ENCODE measurements around the gene GRB2. TPM values are rescaled to one million over a fixed set of nuclear protein-coding genes. Genes with fewer than 3 reads are reported as not detected.
A peak's percentile ranks its signal among the peaks of the same experiment; 100 is the strongest.

The GRB2 gene
- total and polyA plus RNA-seq, 2 donors (not counting 1 experiment from before 2014, with no cell fraction given), result 114 to 219 TPM

DNA sequence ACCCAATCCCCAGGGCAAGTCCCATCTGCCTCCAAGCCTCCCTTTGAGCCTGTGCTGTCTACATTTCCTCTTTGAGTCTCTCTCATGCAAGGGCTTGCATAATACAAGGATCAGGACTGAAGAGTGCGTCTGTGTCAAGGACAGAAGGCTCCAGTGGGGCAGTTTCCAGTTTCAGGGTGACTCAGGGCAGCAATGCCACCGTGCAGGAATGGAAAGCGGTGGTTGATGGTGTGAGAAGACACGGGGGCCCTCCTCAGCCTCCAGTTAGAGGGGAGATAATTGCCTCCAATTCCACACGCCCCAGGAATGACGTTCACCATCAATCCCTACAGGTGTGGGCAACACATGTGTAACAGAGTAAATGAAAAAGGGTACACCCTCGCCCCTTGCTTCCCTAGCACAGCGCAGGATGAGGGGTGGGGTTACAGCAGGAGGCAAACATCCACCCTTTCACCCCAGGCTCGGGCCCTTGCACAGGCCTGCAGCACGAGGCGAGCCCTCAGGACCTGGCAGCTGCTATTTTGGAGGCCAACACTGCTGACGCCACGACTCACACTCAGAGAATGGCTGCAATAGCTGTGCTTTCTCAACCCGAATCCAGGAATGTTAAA is 91.4 kb downstream of the GRB2 start:
- intact Hi-C loops (cut with micrococcal nuclease), result no loop called here
- DNase-seq (no peak), ATAC-seq (ENCODE audit: low read depth) (no peak)
- H3K27ac Mint-ChIP-seq, result peak overlapping the region; percentile 91
- Histone ChIP-seq H3K4me1 (ENCODE audit: control insufficient read depth in 2 of 2, insufficient read depth in 2 of 2, low read length in 2 of 2) (peaks cover 26 to 68% of the 10 kb centered on the region in 2 donors), H3K79me2 (ENCODE audit: control insufficient read depth, insufficient read depth, low read length) (peaks cover 81% of the 10 kb centered on the region), H3K27me3 (replicated peaks in 1 of 4; ENCODE audit: control extremely low read depth in 1 of 4, control insufficient read depth in 3 of 4, insufficient read depth in 4 of 4, low read length in 3 of 4) (no peaks in the 10 kb centered on the region), H3K27ac (ENCODE audit: low read length in 2 of 2) (peak overlapping the region; percentile 18 to 60), H3K4me3 (ENCODE audit: control extremely low read depth in 1 of 5, extremely low read depth in 1 of 5, insufficient read depth in 1 of 5, low read depth in 2 of 5, low read length in 4 of 5) (no peak overlapping the region), H3K36me3 (replicated peaks in 1 of 2; ENCODE audit: control extremely low read depth in 1 of 2, control insufficient read depth in 1 of 2, extremely low read depth in 1 of 2, insufficient read depth in 2 of 2, low read length in 1 of 2) (peaks cover 4 to 14% of the 10 kb centered on the region in 2 experiments), H2AFZ (ENCODE audit: insufficient read depth, low read depth, low read length, poor library complexity, severe bottlenecking) (no peak overlapping the region), H3K9ac (ENCODE audit: low read length) (no peak overlapping the region), H4K20me1 (ENCODE audit: control insufficient read depth, insufficient read depth, low read length, poor library complexity, severe bottlenecking) (no peaks in the 10 kb centered on the region), H3K9me3 (ENCODE audit: control extremely low read depth in 1 of 3, control insufficient read depth in 2 of 3, insufficient read depth in 1 of 3, low read length in 2 of 3) (no peaks in the 10 kb centered on the region), H3K4me2 (replicated peaks; ENCODE audit: low read depth, low read length, poor library complexity, severe bottlenecking) (no peak overlapping the region)
- CTCF ChIA-PET, result interaction anchor here (0.6 to 3.1 kb wide), 5 partner anchors 9 to 200 kb away, joined by 3 to 17 read pairs (median 3); no protein-coding TSS in a partner anchor
- H3K9me3 Mint-ChIP-seq (ENCODE audit: insufficient read depth), result no peaks in the 10 kb centered on the region
- no peak for TF ChIP-seq EZH2 (IDR thresholded peaks at IDR 0.05; ENCODE audit: borderline replicate concordance, insufficient read depth, low read depth, low read length, poor library complexity, severe bottlenecking)
- TF ChIP-seq, protein P1, sequence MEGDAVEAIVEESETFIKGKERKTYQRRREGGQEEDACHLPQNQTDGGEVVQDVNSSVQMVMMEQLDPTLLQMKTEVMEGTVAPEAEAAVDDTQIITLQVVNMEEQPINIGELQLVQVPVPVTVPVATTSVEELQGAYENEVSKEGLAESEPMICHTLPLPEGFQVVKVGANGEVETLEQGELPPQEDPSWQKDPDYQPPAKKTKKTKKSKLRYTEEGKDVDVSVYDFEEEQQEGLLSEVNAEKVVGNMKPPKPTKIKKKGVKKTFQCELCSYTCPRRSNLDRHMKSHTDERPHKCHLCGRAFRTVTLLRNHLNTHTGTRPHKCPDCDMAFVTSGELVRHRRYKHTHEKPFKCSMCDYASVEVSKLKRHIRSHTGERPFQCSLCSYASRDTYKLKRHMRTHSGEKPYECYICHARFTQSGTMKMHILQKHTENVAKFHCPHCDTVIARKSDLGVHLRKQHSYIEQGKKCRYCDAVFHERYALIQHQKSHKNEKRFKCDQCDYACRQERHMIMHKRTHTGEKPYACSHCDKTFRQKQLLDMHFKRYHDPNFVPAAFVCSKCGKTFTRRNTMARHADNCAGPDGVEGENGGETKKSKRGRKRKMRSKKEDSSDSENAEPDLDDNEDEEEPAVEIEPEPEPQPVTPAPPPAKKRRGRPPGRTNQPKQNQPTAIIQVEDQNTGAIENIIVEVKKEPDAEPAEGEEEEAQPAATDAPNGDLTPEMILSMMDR (IDR thresholded peaks at IDR 0.05), result no peak
- peak overlapping the region; percentile 27 for H3K4me3 Mint-ChIP-seq
- peaks cover 52% of the 10 kb centered on the region for H3K4me1 Mint-ChIP-seq
- no peaks in the 10 kb centered on the region for H3K27me3 Mint-ChIP-seq
- POLR2A ChIA-PET, result interaction anchor here (0.6 to 3.8 kb wide), 6 partner anchors 16 to 81 kb away, joined by 3 to 33 read pairs (median 4); partner anchors contain the start of gene SLC25A19
- WGBS (ENCODE audit: insufficient coverage), result 78% methylated on average over 9 of the region's 14 CpGs

All from B cell (primary cell).